Kidney epithelial cell (primary cell): ENCODE data around the gene CPA4. TPM values are rescaled to one million over a fixed set of nuclear protein-coding genes. Genes with fewer than 3 reads are reported as not detected.

Source experiments
- DNase-seq: peaks from one replicate; pipeline ENCODE4 v3.0.0-alpha.2; 2010; ENCODE audit warnings: low read depth
- H3K27me3 ChIP-seq: 2 replicates; pipeline ENCODE4 v1.6.0; 2011; ENCODE audit warnings: low read length; ENCODE audit not compliant: control insufficient read depth, insufficient read depth
- H3K36me3 ChIP-seq: 2 replicates; pipeline ENCODE4 v1.5.1; 2011; ENCODE audit warnings: low read length; ENCODE audit not compliant: control insufficient read depth, insufficient read depth
- H3K4me3 ChIP-seq: 2 replicates; pipeline ENCODE4 v1.5.1; 2011; ENCODE audit warnings: low read depth, mild to moderate bottlenecking, control low read depth, low read length
- total RNA-seq: library from RNA; depleted of rRNA; stranded (reverse); fragments of >200 nt; gene quantifications from 2 replicates; pipeline ENCODE4 v1.2.3, GENCODE V29; 2015
- TF ChIP-seq, protein P1 (sequence below): IDR thresholded peaks from 2 replicates; pipeline ENCODE4 v1.5.1; 2011; ENCODE audit warnings: mild to moderate bottlenecking, moderate library complexity, low read length, control low read depth, inconsistent platforms; ENCODE audit not compliant: insufficient read depth, poor library complexity, severe bottlenecking

The CPA4 gene
- total RNA-seq, 1 donor from 2014 or later = 0.25 TPM

DNA sequence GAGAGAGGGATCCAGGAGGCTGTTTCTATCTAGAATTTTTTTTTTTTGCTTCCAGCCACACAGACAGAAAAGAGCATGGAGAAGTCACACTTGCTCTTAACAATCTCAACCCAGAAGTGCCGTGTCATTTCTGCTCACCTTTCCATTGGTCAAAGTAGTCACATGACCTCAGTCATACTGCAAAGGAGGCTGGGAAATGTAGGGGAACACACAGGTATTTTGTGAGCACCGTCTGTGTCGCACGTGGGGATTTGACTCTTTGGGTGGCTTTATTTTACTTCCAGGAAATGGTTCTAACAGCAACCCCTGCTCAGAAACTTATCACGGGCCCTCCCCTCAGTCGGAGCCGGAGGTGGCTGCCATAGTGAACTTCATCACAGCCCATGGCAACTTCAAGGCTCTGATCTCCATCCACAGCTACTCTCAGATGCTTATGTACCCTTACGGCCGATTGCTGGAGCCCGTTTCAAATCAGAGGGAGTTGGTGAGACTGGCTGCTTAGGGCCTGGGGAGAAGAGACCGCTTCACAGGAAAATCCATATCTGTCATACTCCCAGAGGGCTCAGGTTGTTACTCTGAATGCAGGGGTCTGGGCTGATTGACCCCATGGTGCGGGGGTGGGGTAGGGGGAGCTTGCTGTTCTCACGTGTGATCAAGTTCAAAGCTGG, 74.3 kb downstream of the CPA4 start:
- no peaks in the 10 kb centered on the region for H3K36me3 ChIP-seq
- no peak for DNase-seq
- no peak overlapping the region for H3K4me3 ChIP-seq
- H3K27me3 ChIP-seq = no peaks in the 10 kb centered on the region
- TF ChIP-seq, protein P1, sequence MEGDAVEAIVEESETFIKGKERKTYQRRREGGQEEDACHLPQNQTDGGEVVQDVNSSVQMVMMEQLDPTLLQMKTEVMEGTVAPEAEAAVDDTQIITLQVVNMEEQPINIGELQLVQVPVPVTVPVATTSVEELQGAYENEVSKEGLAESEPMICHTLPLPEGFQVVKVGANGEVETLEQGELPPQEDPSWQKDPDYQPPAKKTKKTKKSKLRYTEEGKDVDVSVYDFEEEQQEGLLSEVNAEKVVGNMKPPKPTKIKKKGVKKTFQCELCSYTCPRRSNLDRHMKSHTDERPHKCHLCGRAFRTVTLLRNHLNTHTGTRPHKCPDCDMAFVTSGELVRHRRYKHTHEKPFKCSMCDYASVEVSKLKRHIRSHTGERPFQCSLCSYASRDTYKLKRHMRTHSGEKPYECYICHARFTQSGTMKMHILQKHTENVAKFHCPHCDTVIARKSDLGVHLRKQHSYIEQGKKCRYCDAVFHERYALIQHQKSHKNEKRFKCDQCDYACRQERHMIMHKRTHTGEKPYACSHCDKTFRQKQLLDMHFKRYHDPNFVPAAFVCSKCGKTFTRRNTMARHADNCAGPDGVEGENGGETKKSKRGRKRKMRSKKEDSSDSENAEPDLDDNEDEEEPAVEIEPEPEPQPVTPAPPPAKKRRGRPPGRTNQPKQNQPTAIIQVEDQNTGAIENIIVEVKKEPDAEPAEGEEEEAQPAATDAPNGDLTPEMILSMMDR = no peak

DNA sequence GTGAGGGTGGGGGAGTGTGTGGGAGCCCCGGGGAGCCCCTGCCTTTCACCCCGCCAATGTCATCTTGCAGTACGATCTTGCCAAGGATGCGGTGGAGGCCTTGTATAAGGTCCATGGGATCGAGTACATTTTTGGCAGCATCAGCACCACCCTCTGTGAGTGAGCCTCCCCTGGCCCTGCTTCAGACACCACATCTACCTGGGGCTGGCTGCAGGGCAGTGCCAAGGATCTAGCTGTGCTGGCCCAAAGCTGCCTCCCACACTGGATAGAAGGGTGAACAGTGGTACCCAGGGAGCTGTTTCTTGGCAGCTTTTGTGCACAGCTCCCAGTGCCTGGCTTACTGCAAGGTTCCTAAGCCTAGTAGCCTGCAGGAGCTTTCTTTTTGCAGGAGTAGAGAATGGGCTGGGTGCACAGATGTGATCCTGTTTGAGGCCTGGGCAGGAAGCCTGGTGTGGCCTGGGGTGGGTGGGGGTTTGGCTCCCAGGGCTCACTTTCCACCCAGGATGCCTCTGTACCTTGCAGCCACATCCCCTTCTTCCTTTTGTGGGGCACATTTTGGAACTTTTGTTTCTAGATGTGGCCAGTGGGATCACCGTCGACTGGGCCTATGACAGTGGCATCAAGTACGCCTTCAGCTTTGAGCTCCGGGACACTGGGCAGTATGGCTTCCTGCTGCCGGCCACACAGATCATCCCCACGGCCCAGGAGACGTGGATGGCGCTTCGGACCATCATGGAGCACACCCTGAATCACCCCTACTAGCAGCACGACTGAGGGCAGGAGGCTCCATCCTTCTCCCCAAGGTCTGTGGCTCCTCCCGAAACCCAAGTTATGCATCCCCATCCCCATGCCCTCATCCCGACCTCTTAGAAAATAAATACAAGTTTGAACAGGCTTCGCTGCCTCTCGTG, 75.1 kb downstream of the CPA4 start:
- TF ChIP-seq, protein P1 = no peak
- Histone ChIP-seq H3K27me3 (no peaks in the 10 kb centered on the region), H3K36me3 (no peaks in the 10 kb centered on the region), H3K4me3 (no peak overlapping the region)
- no peak for DNase-seq

DNA sequence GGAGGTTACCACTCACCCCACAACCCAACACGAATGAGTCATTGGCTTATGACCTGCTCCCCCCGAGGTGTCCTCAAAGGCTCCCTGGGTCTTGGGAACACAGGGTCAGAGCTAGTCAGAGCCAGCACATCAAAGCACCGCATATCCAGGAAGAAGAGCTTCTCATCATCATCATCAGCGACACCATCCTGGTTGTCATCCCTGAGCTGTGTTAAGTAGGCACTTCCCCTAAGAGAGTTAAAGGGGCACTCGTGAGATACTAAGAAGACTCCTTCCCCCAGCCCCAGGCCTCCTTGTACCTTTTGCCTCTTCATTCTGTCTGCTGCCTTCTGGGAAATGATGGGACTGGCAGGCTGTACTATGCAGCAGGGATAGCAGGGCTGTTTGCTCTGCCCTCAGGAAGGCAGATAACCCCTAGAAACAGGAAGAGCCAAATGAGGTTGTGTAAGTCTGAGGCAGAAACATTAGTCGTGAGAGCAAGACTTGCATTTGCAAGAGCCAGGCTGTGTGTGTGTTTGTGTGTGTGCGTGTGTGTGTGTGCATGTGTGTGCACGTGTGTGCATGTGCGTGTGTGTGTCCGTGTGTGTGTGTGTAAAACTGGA, 76.2 kb downstream of the CPA4 start:
- no peak for DNase-seq
- Histone ChIP-seq H3K4me3 (no peak overlapping the region), H3K27me3 (no peaks in the 10 kb centered on the region), H3K36me3 (no peaks in the 10 kb centered on the region)
- TF ChIP-seq, protein P1 = no peak

DNA sequence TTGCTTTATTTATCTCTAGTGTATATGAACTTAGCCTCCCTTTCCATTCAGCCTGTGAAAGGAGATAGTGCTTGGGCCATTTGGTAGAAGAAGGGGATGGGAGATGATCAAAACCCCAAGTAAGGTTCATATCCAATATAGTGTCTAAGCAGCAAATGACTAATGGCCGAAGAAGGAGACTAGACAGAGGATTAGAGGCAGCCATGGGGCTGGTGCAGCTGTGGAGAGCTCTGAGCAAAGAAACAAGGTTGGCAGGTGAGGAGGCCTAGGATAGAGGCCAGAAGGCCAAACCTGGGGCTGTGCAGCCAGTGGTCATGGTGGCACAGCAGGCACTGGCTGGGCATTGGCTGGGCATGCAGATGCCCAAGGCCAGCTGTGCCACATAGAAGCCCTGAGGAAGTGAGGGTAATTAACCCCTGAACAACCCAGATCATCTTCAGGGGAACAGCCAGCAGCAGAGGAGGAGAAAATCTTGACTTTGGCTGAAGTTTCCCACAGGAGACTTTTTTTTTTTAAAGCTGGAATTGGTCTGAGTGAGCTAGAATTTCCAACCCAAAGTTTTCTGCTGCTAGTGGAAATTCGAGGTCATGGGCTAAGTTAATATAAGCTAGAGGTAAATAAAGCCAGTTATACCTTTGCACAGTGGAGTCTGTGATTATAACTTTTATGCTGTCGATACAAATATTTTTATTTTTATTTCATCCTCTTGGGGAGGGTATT, 77.0 kb downstream of the CPA4 start:
- DNase-seq = no peak
- Histone ChIP-seq H3K4me3 (no peak overlapping the region), H3K36me3 (no peaks in the 10 kb centered on the region), H3K27me3 (no peaks in the 10 kb centered on the region)
- TF ChIP-seq, protein P1 = no peak

DNA sequence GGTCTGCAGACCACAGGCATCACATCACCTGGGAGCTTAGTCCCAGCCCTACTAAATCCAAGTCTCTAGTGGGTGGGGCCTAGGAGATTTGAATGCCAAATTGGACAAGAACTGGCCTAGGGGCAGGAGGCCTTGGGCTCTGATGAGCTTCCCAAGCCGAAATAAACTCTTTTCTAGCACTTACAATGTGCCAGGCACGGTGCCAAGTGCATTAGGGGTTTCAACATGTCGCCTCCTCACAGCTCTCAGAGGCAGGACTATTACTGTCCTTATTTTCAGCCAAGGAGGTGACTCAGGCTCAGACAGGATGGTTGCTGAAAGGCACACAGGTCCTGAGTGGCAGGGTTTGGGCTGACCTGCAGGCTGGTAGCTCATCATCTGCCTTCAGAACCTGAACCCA, 78.1 kb downstream of the CPA4 start:
- DNase-seq = no peak
- Histone ChIP-seq H3K4me3 (no peak overlapping the region), H3K36me3 (no peaks in the 10 kb centered on the region), H3K27me3 (no peaks in the 10 kb centered on the region)
- TF ChIP-seq, protein P1 = no peak
